Ishikawa (cell line): ENCODE results near the gene ZFAND2B.

Experiments used
- CEBPB ChIP-seq: IDR thresholded peaks from 2 replicates; pipeline ENCODE4 v1.6.1; 2012
- CREB1 ChIP-seq: IDR thresholded peaks from 2 replicates; pipeline ENCODE4 v1.6.1; 2012; ENCODE audit warnings: low read depth
- EGR1 ChIP-seq: IDR thresholded peaks from 2 replicates; pipeline ENCODE4 v1.6.1; 2012
- EP300 ChIP-seq: IDR thresholded peaks from 2 replicates; pipeline ENCODE4 v1.6.1; 2012; ENCODE audit warnings: borderline replicate concordance
- FOXM1 ChIP-seq: IDR thresholded peaks from 2 replicates; pipeline ENCODE4 v1.6.1; 2012; ENCODE audit warnings: low read depth, borderline replicate concordance
- NFIC ChIP-seq: IDR thresholded peaks from 2 replicates; pipeline ENCODE4 v1.6.1; 2012
- RAD21 ChIP-seq: IDR thresholded peaks from 2 replicates; pipeline ENCODE4 v1.6.1; 2012; ENCODE audit warnings: low read depth
- REST ChIP-seq: IDR thresholded peaks from 2 replicates; pipeline ENCODE4 v1.6.1; 2012; ENCODE audit warnings: low read depth, mild to moderate bottlenecking
- TAF1 ChIP-seq: IDR thresholded peaks from 2 replicates; pipeline ENCODE4 v1.6.1; 2012; ENCODE audit warnings: low read depth, mild to moderate bottlenecking
- TCF12 ChIP-seq: IDR thresholded peaks from 2 replicates; pipeline ENCODE4 v1.6.1; 2012; ENCODE audit warnings: low read depth
- TEAD4 ChIP-seq: IDR thresholded peaks from 2 replicates; pipeline ENCODE4 v1.6.1; 2012
- ZBTB7A ChIP-seq: IDR thresholded peaks from 2 replicates; pipeline ENCODE4 v1.6.1; 2012; ENCODE audit warnings: low read depth
- TF ChIP-seq, protein P1 (sequence below): IDR thresholded peaks from 2 replicates; pipeline ENCODE4 v1.6.1; 2012

Gene ZFAND2B

GRCh38 chr2:219204425-219205164, 2.0 kb upstream of the ZFAND2B start:
- TF ChIP-seq REST (no peak), FOXM1 (no peak), TAF1 (no peak), CEBPB (no peak)
- TF ChIP-seq, protein P1, sequence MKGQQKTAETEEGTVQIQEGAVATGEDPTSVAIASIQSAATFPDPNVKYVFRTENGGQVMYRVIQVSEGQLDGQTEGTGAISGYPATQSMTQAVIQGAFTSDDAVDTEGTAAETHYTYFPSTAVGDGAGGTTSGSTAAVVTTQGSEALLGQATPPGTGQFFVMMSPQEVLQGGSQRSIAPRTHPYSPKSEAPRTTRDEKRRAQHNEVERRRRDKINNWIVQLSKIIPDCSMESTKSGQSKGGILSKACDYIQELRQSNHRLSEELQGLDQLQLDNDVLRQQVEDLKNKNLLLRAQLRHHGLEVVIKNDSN = no peak

GRCh38 chr2:219205165-219205538, 1.4 kb upstream of the ZFAND2B start:
- TF ChIP-seq EP300 = no peak

DNA sequence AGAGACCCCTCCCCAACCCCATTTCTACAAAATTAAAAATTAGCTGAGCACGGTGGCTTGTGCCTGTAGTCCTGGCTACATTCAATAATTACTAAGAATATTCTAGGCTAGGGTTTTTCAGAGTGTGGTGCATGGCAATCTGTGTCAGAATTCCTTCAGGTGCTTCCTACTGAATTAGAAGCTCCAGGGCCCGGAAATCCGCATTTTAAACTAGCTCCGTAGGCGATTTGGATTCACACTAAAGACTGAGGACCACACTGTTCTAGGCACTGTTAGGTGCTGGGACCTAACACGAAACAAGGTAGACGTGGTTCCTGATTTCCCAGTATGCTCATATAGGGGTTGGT, 628 bp upstream of the ZFAND2B start:
- TF ChIP-seq CREB1 = no peak

DNA sequence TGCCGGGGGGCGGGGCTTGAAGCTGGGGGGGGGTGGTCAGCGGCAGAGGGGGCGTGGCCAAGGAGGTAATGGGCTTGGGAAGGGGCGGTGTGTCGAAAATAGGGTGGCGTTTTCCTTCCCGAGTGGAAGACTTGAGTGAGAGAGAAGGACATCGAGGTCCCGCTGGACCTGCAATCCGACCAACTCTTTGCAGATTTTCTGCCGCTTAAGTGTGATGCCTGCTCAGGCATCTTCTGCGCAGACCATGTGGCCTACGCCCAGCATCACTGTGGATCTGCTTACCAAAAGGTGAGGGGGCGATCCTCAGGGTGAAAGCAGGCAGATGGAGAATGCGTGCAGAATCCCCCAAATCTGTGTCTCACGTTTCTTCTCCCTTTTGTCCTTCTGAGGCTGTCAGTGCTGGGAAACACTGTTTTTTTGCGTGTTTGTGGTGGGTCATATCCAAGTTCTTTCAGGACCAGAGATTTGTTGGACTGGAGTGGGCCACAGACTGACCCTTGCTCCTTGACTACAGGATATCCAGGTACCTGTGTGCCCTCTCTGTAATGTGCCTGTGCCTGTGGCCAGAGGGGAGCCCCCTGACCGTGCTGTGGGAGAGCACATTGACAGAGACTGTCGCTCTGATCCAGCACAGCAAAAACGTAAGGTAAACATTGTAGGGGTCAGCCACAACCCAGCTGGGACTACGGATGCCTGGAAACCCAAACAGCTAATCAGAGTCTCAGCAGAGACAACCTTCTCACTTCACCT, 727 bp downstream of the ZFAND2B start:
- TF ChIP-seq FOXM1 = no peak
- TF ChIP-seq TEAD4 = no peak
- TF ChIP-seq EP300 = no peak
- TF ChIP-seq EGR1 = no peak
- TF ChIP-seq, protein P1 = no peak
- no peak for TF ChIP-seq ZBTB7A
- no peak for TF ChIP-seq REST
- no peak for TF ChIP-seq CEBPB

GRCh38 chr2:219207884-219208740, 1.5 kb downstream of the ZFAND2B start:
- TF ChIP-seq EP300 = no peak
- peak; percentile 51 for TF ChIP-seq NFIC

- TF ChIP-seq EP300 (no peak), TEAD4 (no peak), RAD21 (no peak), EGR1 (no peak), TCF12 (no peak), NFIC (no peak), CREB1 (no peak)
- TF ChIP-seq, protein P1 = no peak
These were observed 2.9 kb downstream of the ZFAND2B start for GRCh38 chr2:219209236-219210195.
